Measurements from ENCODE around the gene NAP1L1.

The NAP1L1 gene

DNA sequence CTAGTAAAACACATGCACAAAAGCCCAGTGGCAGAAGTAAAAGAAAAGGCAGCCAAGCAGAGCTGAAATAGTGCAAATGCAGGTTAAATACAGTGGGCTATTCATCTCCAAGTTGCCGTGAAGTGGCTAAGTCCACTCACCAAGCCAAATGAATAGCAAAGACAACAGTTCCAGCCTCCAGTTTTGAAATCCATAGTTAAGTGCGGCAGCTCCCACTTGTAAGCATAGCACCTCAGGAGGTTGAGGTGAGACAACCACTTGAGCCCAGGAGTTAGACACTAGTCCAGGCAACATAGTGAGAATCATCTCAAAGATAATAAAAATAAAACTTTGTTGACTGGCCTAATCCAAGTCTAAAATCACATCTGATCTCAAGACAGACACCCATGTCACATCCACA is 43.1 kb downstream of the NAP1L1 start:
- Histone ChIP-seq H3K4me1 (ENCODE audit: control extremely low read depth in 1 of 4, control insufficient read depth in 4 of 4, insufficient read depth in 4 of 4, low read length in 3 of 4) (peaks cover 0 to 5% (median 0%) of the 10 kb centered on the region in 4 experiments), H3K4me3 (ENCODE audit: control insufficient read depth in 1 of 7, extremely low read depth in 1 of 7, insufficient read depth in 4 of 7, low read depth in 2 of 7, low read length in 6 of 7) (no peak overlapping the region), H3K27ac (ENCODE audit: insufficient read depth in 1 of 2, low read depth in 1 of 2, low read length in 2 of 2, poor library complexity in 1 of 2, severe bottlenecking in 2 of 2) (no peak overlapping the region), H3K27me3 (replicated peaks in 2 of 5; ENCODE audit: control insufficient read depth in 4 of 5, insufficient read depth in 5 of 5, low read length in 4 of 5) (no peaks in the 10 kb centered on the region), H3K9me3 (ENCODE audit: control extremely low read depth in 1 of 5, control insufficient read depth in 4 of 5, insufficient read depth in 2 of 5, low read depth in 1 of 5, low read length in 4 of 5) (no peaks in the 10 kb centered on the region), H3K36me3 (ENCODE audit: control insufficient read depth in 4 of 4, insufficient read depth in 4 of 4, low read length in 3 of 4) (peaks cover 0 to 10% (median 3%) of the 10 kb centered on the region in 4 experiments)
- ChIA-PET POLR2A (no interaction called here), CTCF (interaction anchor here (2.8 to 5.3 kb wide), 3 partner anchors 9 to 515 kb away, joined by 10 to 74 read pairs (median 13); partner anchors contain the start of gene PHLDA1)
- WGBS (ENCODE audit: insufficient coverage), result 100% methylated on average over 2 of the region's 2 CpGs
- no peak for DNase-seq

DNA sequence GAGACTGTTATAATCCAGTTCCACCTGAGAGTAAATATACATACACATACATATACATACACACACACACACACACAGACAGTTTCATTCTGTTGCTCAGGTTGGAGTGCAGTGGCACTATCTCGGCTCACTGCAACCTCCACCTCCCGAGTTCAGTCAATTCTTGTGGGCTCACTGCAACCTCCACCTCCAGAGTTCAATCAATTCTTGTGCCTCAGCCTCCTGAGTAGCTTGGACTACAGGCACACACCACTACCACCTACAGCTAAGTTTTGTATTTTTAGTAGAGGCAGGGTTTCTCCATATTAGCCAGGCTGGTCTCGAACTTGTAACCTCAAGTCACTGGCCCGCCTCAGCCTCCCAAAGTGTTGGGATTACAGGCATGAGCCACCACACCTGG is 44.0 kb downstream of the NAP1L1 start:
- Histone ChIP-seq H3K4me3 (ENCODE audit: control insufficient read depth in 1 of 7, extremely low read depth in 1 of 7, insufficient read depth in 4 of 7, low read depth in 2 of 7, low read length in 6 of 7) (no peak overlapping the region), H3K27me3 (replicated peaks in 2 of 5; ENCODE audit: control insufficient read depth in 4 of 5, insufficient read depth in 5 of 5, low read length in 4 of 5) (no peaks in the 10 kb centered on the region), H3K27ac (ENCODE audit: insufficient read depth in 1 of 2, low read depth in 1 of 2, low read length in 2 of 2, poor library complexity in 1 of 2, severe bottlenecking in 2 of 2) (no peak overlapping the region), H3K4me1 (ENCODE audit: control extremely low read depth in 1 of 4, control insufficient read depth in 4 of 4, insufficient read depth in 4 of 4, low read length in 3 of 4) (peaks cover 0 to 5% (median 0%) of the 10 kb centered on the region in 4 experiments), H3K36me3 (ENCODE audit: control insufficient read depth in 4 of 4, insufficient read depth in 4 of 4, low read length in 3 of 4) (peaks cover 0 to 6% (median 3%) of the 10 kb centered on the region in 4 experiments), H3K9me3 (ENCODE audit: control extremely low read depth in 1 of 5, control insufficient read depth in 4 of 5, insufficient read depth in 2 of 5, low read depth in 1 of 5, low read length in 4 of 5) (no peaks in the 10 kb centered on the region)
- POLR2A ChIA-PET, result no interaction called here
- WGBS (ENCODE audit: insufficient coverage), result 94% methylated on average over 4 of the region's 4 CpGs
- DNase-seq, result no peak
- CTCF ChIA-PET, result interaction anchor here (1.4 to 5.3 kb wide), 4 partner anchors 9 to 514 kb away, joined by 3 to 74 read pairs (median 12); partner anchors contain the start of gene PHLDA1

- H3K4me1 ChIP-seq (ENCODE audit: control extremely low read depth in 1 of 4, control insufficient read depth in 4 of 4, insufficient read depth in 4 of 4, low read length in 3 of 4), result peaks cover 0 to 5% (median 0%) of the 10 kb centered on the region in 4 experiments
- H3K36me3 ChIP-seq (ENCODE audit: control insufficient read depth in 4 of 4, insufficient read depth in 4 of 4, low read length in 3 of 4), result no peaks in the 10 kb centered on the region
- peaks cover 0 to 11% (median 2%) of the 10 kb centered on the region in 5 experiments for H3K27me3 ChIP-seq (replicated peaks in 2 of 5; ENCODE audit: control insufficient read depth in 4 of 5, insufficient read depth in 5 of 5, low read length in 4 of 5)
- H3K4me3 ChIP-seq (ENCODE audit: control insufficient read depth in 1 of 7, extremely low read depth in 1 of 7, insufficient read depth in 4 of 7, low read depth in 2 of 7, low read length in 6 of 7), result no peak overlapping the region
- POLR2A ChIA-PET, result no interaction called here
- no peaks in the 10 kb centered on the region for H3K9me3 ChIP-seq (ENCODE audit: control extremely low read depth in 1 of 5, control insufficient read depth in 4 of 5, insufficient read depth in 2 of 5, low read depth in 1 of 5, low read length in 4 of 5)
- WGBS (ENCODE audit: insufficient coverage), result 68% methylated on average over 2 of the region's 2 CpGs
- no peak for DNase-seq
- CTCF ChIA-PET, result interaction anchor here (0.9 to 5.3 kb wide), 4 partner anchors 12 to 554 kb away, joined by 3 to 74 read pairs (median 3); no protein-coding TSS in a partner anchor
- no peak overlapping the region for H3K27ac ChIP-seq (ENCODE audit: insufficient read depth in 1 of 2, low read depth in 1 of 2, low read length in 2 of 2, poor library complexity in 1 of 2, severe bottlenecking in 2 of 2)
Observed at GRCh38 chr12:76038176-76038575, 46.3 kb downstream of the NAP1L1 start.

DNA sequence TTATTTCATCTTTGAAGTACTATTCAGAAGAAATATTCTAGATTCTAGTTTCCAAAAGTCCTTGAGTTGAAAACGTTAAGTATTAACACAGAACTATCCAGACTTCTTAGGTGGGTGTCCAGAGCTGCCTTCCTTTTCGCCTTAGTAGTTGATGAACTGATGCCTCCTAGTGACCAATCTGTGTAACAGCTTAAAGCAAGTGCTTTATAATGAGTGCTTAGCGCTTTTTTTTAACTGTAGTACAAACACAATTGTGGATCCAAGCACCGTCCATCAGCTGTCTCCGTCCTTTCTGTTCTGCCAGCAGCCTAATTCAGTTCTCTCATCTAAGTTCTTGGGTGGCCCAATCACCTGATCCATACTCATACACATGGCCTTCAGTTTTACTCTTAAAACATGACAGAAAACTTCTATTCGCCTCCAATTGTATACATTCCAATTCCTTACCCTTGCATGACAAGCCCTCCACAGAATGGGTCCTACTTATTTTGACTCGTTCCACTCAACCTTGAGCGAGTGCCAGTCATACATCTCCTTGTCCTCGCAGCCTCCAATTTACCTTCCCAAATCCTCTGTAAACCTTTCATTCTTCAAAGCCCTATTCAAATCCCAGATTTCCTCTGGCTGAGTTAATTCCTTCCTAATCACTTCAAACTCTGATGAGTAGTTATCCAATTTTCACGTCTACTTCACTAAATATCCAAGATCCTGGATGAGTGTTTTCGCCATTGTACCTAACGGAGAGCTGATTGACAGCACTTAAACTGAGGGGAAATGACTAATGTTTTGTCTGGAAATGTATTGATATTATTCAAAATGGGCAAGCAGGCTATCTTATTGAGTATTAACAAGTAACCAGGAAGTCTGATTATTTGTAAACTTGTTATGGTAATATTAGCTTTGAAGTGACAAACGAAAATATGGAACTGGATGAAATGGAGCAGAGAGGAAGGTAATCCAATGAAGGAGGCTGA is 47.1 kb downstream of the NAP1L1 start:
- ChIA-PET POLR2A (no interaction called here), CTCF (interaction anchor here (0.6 to 5.3 kb wide), 11 partner anchors 10 to 553 kb away, joined by 3 to 74 read pairs (median 3); no protein-coding TSS in a partner anchor)
- Histone ChIP-seq H3K27me3 (replicated peaks in 2 of 5; ENCODE audit: control insufficient read depth in 4 of 5, insufficient read depth in 5 of 5, low read length in 4 of 5) (peaks cover 5 to 18% (median 8%) of the 10 kb centered on the region in 5 experiments), H3K4me3 (ENCODE audit: control insufficient read depth in 1 of 7, extremely low read depth in 1 of 7, insufficient read depth in 4 of 7, low read depth in 2 of 7, low read length in 6 of 7) (no peak overlapping the region), H3K27ac (ENCODE audit: insufficient read depth in 1 of 2, low read depth in 1 of 2, low read length in 2 of 2, poor library complexity in 1 of 2, severe bottlenecking in 2 of 2) (no peak overlapping the region), H3K4me1 (ENCODE audit: control extremely low read depth in 1 of 4, control insufficient read depth in 4 of 4, insufficient read depth in 4 of 4, low read length in 3 of 4) (peaks cover 0 to 9% (median 5%) of the 10 kb centered on the region in 4 experiments), H3K9me3 (ENCODE audit: control extremely low read depth in 1 of 5, control insufficient read depth in 4 of 5, insufficient read depth in 2 of 5, low read depth in 1 of 5, low read length in 4 of 5) (no peaks in the 10 kb centered on the region), H3K36me3 (ENCODE audit: control insufficient read depth in 4 of 4, insufficient read depth in 4 of 4, low read length in 3 of 4) (no peaks in the 10 kb centered on the region)
- WGBS (ENCODE audit: insufficient coverage), result 34% methylated on average over 9 of the region's 13 CpGs
- DNase-seq, result peak; percentile 81 to 90 (median 88)

GRCh38 chr12:76035045-76035444 is 49.4 kb downstream of the NAP1L1 start:
- DNase-seq, result no peak
- peaks cover 8 to 40% (median 17%) of the 10 kb centered on the region in 5 experiments for H3K27me3 ChIP-seq (replicated peaks in 2 of 5; ENCODE audit: control insufficient read depth in 4 of 5, insufficient read depth in 5 of 5, low read length in 4 of 5)
- 72% methylated on average over 3 of the region's 3 CpGs for WGBS (ENCODE audit: insufficient coverage)
- H3K27ac ChIP-seq (ENCODE audit: insufficient read depth in 1 of 2, low read depth in 1 of 2, low read length in 2 of 2, poor library complexity in 1 of 2, severe bottlenecking in 2 of 2), result no peak overlapping the region
- POLR2A ChIA-PET, result no interaction called here
- H3K4me1 ChIP-seq (ENCODE audit: control extremely low read depth in 1 of 4, control insufficient read depth in 4 of 4, insufficient read depth in 4 of 4, low read length in 3 of 4), result peaks cover 0 to 32% (median 27%) of the 10 kb centered on the region in 4 experiments
- H3K4me3 ChIP-seq (ENCODE audit: control insufficient read depth in 1 of 7, extremely low read depth in 1 of 7, insufficient read depth in 4 of 7, low read depth in 2 of 7, low read length in 6 of 7), result no peak overlapping the region
- H3K36me3 ChIP-seq (ENCODE audit: control insufficient read depth in 4 of 4, insufficient read depth in 4 of 4, low read length in 3 of 4), result no peaks in the 10 kb centered on the region
- CTCF ChIA-PET, result interaction anchor here (1.1 to 5.2 kb wide), 5 partner anchors 475 to 530 kb away, joined by 3 to 35 read pairs (median 3); no protein-coding TSS in a partner anchor
- H3K9me3 ChIP-seq (ENCODE audit: control extremely low read depth in 1 of 5, control insufficient read depth in 4 of 5, insufficient read depth in 2 of 5, low read depth in 1 of 5, low read length in 4 of 5), result no peaks in the 10 kb centered on the region

GRCh38 chr12:76033081-76034011 is 51.1 kb downstream of the NAP1L1 start:
- CTCF ChIA-PET, result interaction anchor here (0.7 to 5.2 kb wide), 5 partner anchors 12 to 510 kb away, joined by 3 to 35 read pairs (median 5); no protein-coding TSS in a partner anchor
- peaks cover 0 to 36% (median 31%) of the 10 kb centered on the region in 4 experiments for H3K4me1 ChIP-seq (ENCODE audit: control extremely low read depth in 1 of 4, control insufficient read depth in 4 of 4, insufficient read depth in 4 of 4, low read length in 3 of 4)
- H3K27me3 ChIP-seq (replicated peaks in 2 of 5; ENCODE audit: control insufficient read depth in 4 of 5, insufficient read depth in 5 of 5, low read length in 4 of 5), result peaks cover 21 to 57% (median 31%) of the 10 kb centered on the region in 5 experiments
- no CpG with 5 or more reads among the region's 5 CpGs for WGBS (ENCODE audit: insufficient coverage)
- H3K27ac ChIP-seq (ENCODE audit: insufficient read depth in 1 of 2, low read depth in 1 of 2, low read length in 2 of 2, poor library complexity in 1 of 2, severe bottlenecking in 2 of 2), result no peak overlapping the region
- no peak for DNase-seq
- POLR2A ChIA-PET, result interaction anchor here (0.6 kb wide), 1 partner anchor 141 kb away, joined by 3 read pairs; no protein-coding TSS in a partner anchor
- H3K36me3 ChIP-seq (ENCODE audit: control insufficient read depth in 4 of 4, insufficient read depth in 4 of 4, low read length in 3 of 4), result no peaks in the 10 kb centered on the region
- H3K9me3 ChIP-seq (ENCODE audit: control extremely low read depth in 1 of 5, control insufficient read depth in 4 of 5, insufficient read depth in 2 of 5, low read depth in 1 of 5, low read length in 4 of 5), result no peaks in the 10 kb centered on the region
- no peak overlapping the region for H3K4me3 ChIP-seq (ENCODE audit: control insufficient read depth in 1 of 7, extremely low read depth in 1 of 7, insufficient read depth in 4 of 7, low read depth in 2 of 7, low read length in 6 of 7)
